ENCODE results near the gene KIAA0825.

- TF ChIP-seq CTCF (conservative IDR thresholded peaks at IDR 0.05; ENCODE audit: low read depth, low read length) (no peak), EZH2phosphoT487 (IDR thresholded peaks at IDR 0.05; ENCODE audit: borderline replicate concordance, low read length) (no peak)
Observed at GRCh38 chr5:94367900-94368299, 250.5 kb downstream of the KIAA0825 start.

Measured in PC-3 (cell line).